ENCODE results near the gene MRPS10.

GRCh38 chr6:42264852-42265390, 47.3 kb upstream of the MRPS10 start:
- TF ChIP-seq GATA2 (IDR thresholded peaks at IDR 0.05; ENCODE audit: low read depth, low read length), result no peak
- TF ChIP-seq GATA3 (IDR thresholded peaks at IDR 0.05; ENCODE audit: low read depth, low read length), result no peak
